GM21619 (cell line): ENCODE data around the gene AIF1.
A peak's percentile ranks its signal among the peaks of the same experiment; 100 is the strongest.

ENCODE experiments used
- ATAC-seq: cut with Tn5 transposase; IDR thresholded peaks from one replicate; pipeline ENCODE4 v1.9.1; 2021; ENCODE audit not compliant: unreplicated experiment

Gene AIF1

GRCh38 chr6:31614684-31615578 is at the start of gene AIF1:
AIF1 (plus strand) TSS chr6:31615234; CDS start chr6:31615330, 96 bp downstream.
- ATAC-seq = no peak

GRCh38 chr6:31567531-31568370 is 47.3 kb upstream of the AIF1 start:
- no peak for ATAC-seq

- ATAC-seq = peak; percentile 54
These were observed 46.5 kb upstream of the AIF1 start for GRCh38 chr6:31568537-31568961.

- no peak for ATAC-seq
These were observed 45.0 kb upstream of the AIF1 start for GRCh38 chr6:31569861-31570536.

GRCh38 chr6:31572041-31572911 is 42.8 kb upstream of the AIF1 start, which contains the start of gene LTA:
LTA (plus strand) TSS chr6:31572289; CDS start chr6:31572743, 454 bp downstream.
- no peak for ATAC-seq

GRCh38 chr6:31573239-31574105 is 41.6 kb upstream of the AIF1 start:
- ATAC-seq = no peak

- no peak for ATAC-seq
These were observed 40.6 kb upstream of the AIF1 start for GRCh38 chr6:31574106-31575061.

GRCh38 chr6:31575335-31575901 is 39.6 kb upstream of the AIF1 start, which contains the start of gene TNF:
TNF (plus strand) TSS chr6:31575565; CDS start chr6:31575742, 177 bp downstream.
- no peak for ATAC-seq

GRCh38 chr6:31575952-31576685 is 38.9 kb upstream of the AIF1 start:
- ATAC-seq = no peak

GRCh38 chr6:31576897-31577578 is 38.0 kb upstream of the AIF1 start:
- no peak for ATAC-seq

GRCh38 chr6:31577579-31577966 is 37.5 kb upstream of the AIF1 start:
- ATAC-seq = no peak

GRCh38 chr6:31578184-31579118 is 36.6 kb upstream of the AIF1 start:
- no peak for ATAC-seq

GRCh38 chr6:31579119-31579505 is 35.9 kb upstream of the AIF1 start:
- no peak for ATAC-seq

GRCh38 chr6:31579546-31580437 is 35.2 kb upstream of the AIF1 start:
- ATAC-seq = no peak

- ATAC-seq = no peak
These were observed 34.6 kb upstream of the AIF1 start for GRCh38 chr6:31580438-31580740.
